Measurements from ENCODE around the gene BTNL8.

The BTNL8 gene

GRCh38 chr5:180950291-180950949, 51.5 kb downstream of the BTNL8 start:
- in situ Hi-C loops (cut with HindIII; ENCODE audit: low sequenced_read_pairs), result no loop called here

GRCh38 chr5:180959661-180960060, 60.7 kb downstream of the BTNL8 start:
- in situ Hi-C loops (cut with HindIII; ENCODE audit: low sequenced_read_pairs), result no loop called here

- in situ Hi-C loops (cut with HindIII; ENCODE audit: low sequenced_read_pairs), result no loop called here
These were observed 61.2 kb downstream of the BTNL8 start for GRCh38 chr5:180960209-180960608.

GRCh38 chr5:180969406-180969805, 70.4 kb downstream of the BTNL8 start:
- in situ Hi-C loops (cut with HindIII; ENCODE audit: low sequenced_read_pairs), result no loop called here

GRCh38 chr5:180970336-180970735, 71.4 kb downstream of the BTNL8 start:
- in situ Hi-C loops (cut with HindIII; ENCODE audit: low sequenced_read_pairs), result no loop called here

- in situ Hi-C loops (cut with HindIII; ENCODE audit: low sequenced_read_pairs), result no loop called here
These were observed 71.9 kb downstream of the BTNL8 start for GRCh38 chr5:180970875-180971274.

- in situ Hi-C loops (cut with HindIII; ENCODE audit: low sequenced_read_pairs), result no loop called here
These were observed 75.8 kb downstream of the BTNL8 start for GRCh38 chr5:180974612-180975315.

- in situ Hi-C loops (cut with HindIII; ENCODE audit: low sequenced_read_pairs), result no loop called here
These were observed 76.4 kb downstream of the BTNL8 start for GRCh38 chr5:180975338-180975737.

GRCh38 chr5:180976518-180976917, 77.6 kb downstream of the BTNL8 start:
- in situ Hi-C loops (cut with HindIII; ENCODE audit: low sequenced_read_pairs), result no loop called here

GRCh38 chr5:180977852-180978251, 78.9 kb downstream of the BTNL8 start:
- in situ Hi-C loops (cut with HindIII; ENCODE audit: low sequenced_read_pairs), result no loop called here

GRCh38 chr5:180982008-180982741, 83.2 kb downstream of the BTNL8 start:
- in situ Hi-C loops (cut with HindIII; ENCODE audit: low sequenced_read_pairs), result no loop called here

- in situ Hi-C loops (cut with HindIII; ENCODE audit: low sequenced_read_pairs), result no loop called here
These were observed 89.1 kb downstream of the BTNL8 start for GRCh38 chr5:180988016-180988415.

- in situ Hi-C loops (cut with HindIII; ENCODE audit: low sequenced_read_pairs), result no loop called here
These were observed 89.6 kb downstream of the BTNL8 start, which contains the start of gene BTNL3 for GRCh38 chr5:180988592-180988991. Gene BTNL3, plus strand, starts transcription at chr5:180988846. Its CDS starts 183 bp downstream, at chr5:180989029.

GRCh38 chr5:180990086-180990881, 91.3 kb downstream of the BTNL8 start:
- in situ Hi-C loops (cut with HindIII; ENCODE audit: low sequenced_read_pairs), result no loop called here

- in situ Hi-C loops (cut with HindIII; ENCODE audit: low sequenced_read_pairs), result no loop called here
These were observed 91.9 kb downstream of the BTNL8 start for GRCh38 chr5:180990882-180991242.

Data from endothelial cell of hepatic sinusoid (primary cell).